GM12891 (cell line): ENCODE data around the gene PRKAG3. TPM values are rescaled to one million over a fixed set of nuclear protein-coding genes. Genes with fewer than 3 reads are reported as not detected.

Experiments
- DNase-seq: peaks from one replicate; pipeline ENCODE4 v3.0.0; 2011; ENCODE audit warnings: low spot score; ENCODE audit not compliant: insufficient read length
- FAIRE-seq: peaks from 2 replicates; lab custom pipeline; 2011; peaks lifted over from hg19 to GRCh38; lab: Jason Lieb, UNC
- PAX5 ChIP-seq: IDR thresholded peaks from 2 replicates; pipeline ENCODE4 v1.6.1; 2011; ENCODE audit warnings: low read length, moderate library complexity, mild to moderate bottlenecking; ENCODE audit not compliant: insufficient read depth, severe bottlenecking
- POLR2A ChIP-seq: IDR thresholded peaks from 2 replicates; pipeline ENCODE4 v1.6.1; 2011; ENCODE audit warnings: low read depth, low read length, control low read depth
- POLR2AphosphoS5 ChIP-seq: IDR thresholded peaks from 2 replicates; pipeline ENCODE4 v1.6.1; 2011; ENCODE audit warnings: low read depth, low read length, control low read depth
- POU2F2 ChIP-seq: IDR thresholded peaks from 2 replicates; pipeline ENCODE4 v1.6.1; 2011; ENCODE audit warnings: low read depth, mild to moderate bottlenecking, control low read depth, low read length, moderate library complexity
- SPI1 ChIP-seq: IDR thresholded peaks from 2 replicates; pipeline ENCODE4 v1.6.1; 2011; ENCODE audit warnings: low read depth, low read length, control low read depth
- TAF1 ChIP-seq: IDR thresholded peaks from 2 replicates; pipeline ENCODE4 v1.6.1; 2011; ENCODE audit warnings: low read depth, low read length, control low read depth
- polyA plus RNA-seq: library from polyadenylated mRNA; unstranded; fragments of >200 nt; gene quantifications from one replicate; pipeline ENCODE4 v1.2.1, GENCODE V29; 2012; ENCODE audit warnings: low read depth, missing spikeins, inconsistent platforms; ENCODE audit not compliant: missing spikeins

The PRKAG3 gene
- not detected for polyA plus RNA-seq

DNA sequence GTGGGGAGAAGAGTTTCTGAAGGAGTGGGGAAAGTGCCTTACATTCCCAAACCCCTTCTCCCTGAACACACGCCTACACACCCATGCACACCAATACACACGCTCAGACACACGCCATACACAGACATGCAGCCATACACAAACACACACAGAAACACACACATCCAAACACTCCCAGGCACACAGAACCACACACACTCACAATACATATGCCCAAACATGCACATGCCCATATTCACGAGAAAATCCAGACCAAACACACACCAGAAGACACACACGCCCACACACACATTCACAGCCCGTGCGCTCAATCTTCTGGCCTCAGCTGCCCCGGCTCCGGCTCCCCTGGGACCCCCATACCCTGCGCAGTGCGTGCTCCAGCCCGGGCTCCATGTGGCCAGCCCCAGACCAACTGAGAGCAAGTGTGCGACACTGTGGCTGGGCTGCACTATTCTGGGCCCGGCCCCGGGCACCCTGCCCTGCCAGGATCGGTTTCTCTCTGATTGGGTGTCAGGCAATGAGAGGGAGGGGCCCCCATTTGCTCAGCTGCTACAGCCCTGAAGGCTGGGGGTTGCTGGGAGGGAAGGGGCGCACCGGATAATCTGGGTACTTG is at the start of gene PRKAG3:
PRKAG3 (minus strand) TSS at position 426 of the 613 bp plus-strand sequence.
- TF ChIP-seq POLR2A, result no peak
- no peak for TF ChIP-seq SPI1
- no peak for TF ChIP-seq POLR2AphosphoS5
- TF ChIP-seq PAX5, result no peak
- no peak for TF ChIP-seq TAF1
- TF ChIP-seq POU2F2, result no peak
- no peak for DNase-seq
- no peak for FAIRE-seq

DNA sequence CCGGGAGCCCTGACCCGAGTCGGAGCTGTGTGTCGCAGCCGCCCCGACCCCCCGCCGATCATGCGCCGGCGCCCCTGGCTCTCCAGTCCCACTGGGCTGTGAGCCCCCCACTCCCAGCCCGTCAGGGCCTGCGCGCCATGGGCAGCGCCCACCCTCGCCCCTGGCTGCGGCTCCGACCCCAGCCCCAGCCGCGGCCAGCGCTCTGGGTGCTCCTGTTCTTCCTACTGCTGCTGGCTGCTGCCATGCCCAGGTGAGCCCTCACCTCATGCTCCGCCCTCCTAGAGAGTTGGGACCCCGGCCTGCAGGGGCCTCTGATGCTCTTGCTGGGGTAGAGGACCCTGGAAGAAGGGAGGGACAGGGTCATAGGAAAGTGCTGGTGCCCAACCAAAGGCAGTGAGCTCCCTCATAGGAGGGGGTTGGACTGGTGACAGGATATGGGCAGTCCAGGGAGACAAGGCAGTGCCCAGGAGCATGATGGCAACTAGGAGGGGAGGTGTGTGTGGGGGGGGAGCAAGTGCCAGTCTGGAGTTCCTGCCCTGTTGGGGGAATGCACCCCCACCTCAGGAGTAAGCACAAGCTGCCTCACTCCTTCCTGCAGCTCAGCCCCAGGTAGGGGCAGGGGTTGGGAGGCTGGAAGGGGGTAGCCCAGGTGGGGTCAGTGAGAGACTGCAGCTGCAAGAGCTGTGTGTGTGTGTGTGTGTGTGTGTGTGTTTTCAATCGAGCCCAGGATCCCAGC is 49.4 kb upstream of the PRKAG3 start:
- no peak for TF ChIP-seq SPI1
- TF ChIP-seq POLR2A, result no peak
- no peak for TF ChIP-seq POLR2AphosphoS5
- no peak for TF ChIP-seq PAX5
- no peak for DNase-seq
- FAIRE-seq, result no peak

GRCh38 chr2:218880102-218880858 is 48.7 kb upstream of the PRKAG3 start, which contains the start of gene WNT10A:
Gene WNT10A, plus strand, starts transcription at chr2:218880852. Its CDS starts 144 bp downstream, at chr2:218880996.
- peak; percentile 97 for FAIRE-seq
- no peak for TF ChIP-seq SPI1
- no peak for TF ChIP-seq PAX5
- TF ChIP-seq POLR2A, result 0 out of 2 replicates have a peak, but pooled peaks have one; percentile 23
- no peak for TF ChIP-seq POLR2AphosphoS5
- peak; percentile 80 for DNase-seq

GRCh38 chr2:218879776-218880101 is 48.1 kb upstream of the PRKAG3 start:
- TF ChIP-seq POLR2AphosphoS5 (no peak), POU2F2 (no peak), POLR2A (no peak), SPI1 (no peak), TAF1 (no peak), PAX5 (no peak)
- FAIRE-seq (no peak), DNase-seq (no peak)

GRCh38 chr2:218878926-218879761 is 47.5 kb upstream of the PRKAG3 start:
- FAIRE-seq (peak; percentile 9), DNase-seq (no peak)
- TF ChIP-seq TAF1 (no peak), SPI1 (no peak), PAX5 (no peak), POLR2A (no peak), POU2F2 (no peak), POLR2AphosphoS5 (no peak)

- TF ChIP-seq PAX5 (no peak), POU2F2 (no peak), SPI1 (no peak), TAF1 (no peak), POLR2A (no peak), POLR2AphosphoS5 (no peak)
- DNase-seq (no peak), FAIRE-seq (no peak)
These were observed 46.9 kb upstream of the PRKAG3 start for GRCh38 chr2:218878486-218878885.

- FAIRE-seq, result no peak
- TF ChIP-seq POLR2A (no peak), POLR2AphosphoS5 (no peak), TAF1 (no peak), PAX5 (no peak), POU2F2 (no peak), SPI1 (no peak)
These were observed 46.3 kb upstream of the PRKAG3 start for GRCh38 chr2:218877891-218878290.

DNA sequence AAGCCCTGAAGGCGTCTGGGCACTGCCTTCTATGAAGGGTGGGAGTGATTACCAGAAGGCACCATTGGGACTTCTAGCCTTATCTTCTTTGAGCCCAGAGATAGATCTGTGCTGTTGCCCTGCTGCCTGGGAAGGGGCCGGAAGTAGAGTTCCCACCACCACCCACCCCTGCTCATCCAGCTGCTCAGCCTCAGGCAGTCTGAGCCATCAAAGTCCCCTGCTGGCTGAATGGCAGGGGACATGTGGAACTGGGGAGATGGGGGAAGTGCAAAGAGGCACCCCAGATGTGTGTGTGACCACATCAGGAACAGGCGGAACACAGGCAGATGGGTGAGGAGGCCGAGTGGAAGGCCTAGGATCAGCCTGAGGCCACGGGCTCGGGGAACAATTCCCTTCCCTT is 45.7 kb upstream of the PRKAG3 start:
- TF ChIP-seq POLR2A (no peak), SPI1 (peak; percentile 5; the same call in 1 of the 2 replicates)
- FAIRE-seq, result peak; percentile 70
- DNase-seq, result no peak

More at GRCh38 chr2:218877891-218878290, 46.3 kb upstream of the PRKAG3 start:
- no peak for DNase-seq

DNA sequence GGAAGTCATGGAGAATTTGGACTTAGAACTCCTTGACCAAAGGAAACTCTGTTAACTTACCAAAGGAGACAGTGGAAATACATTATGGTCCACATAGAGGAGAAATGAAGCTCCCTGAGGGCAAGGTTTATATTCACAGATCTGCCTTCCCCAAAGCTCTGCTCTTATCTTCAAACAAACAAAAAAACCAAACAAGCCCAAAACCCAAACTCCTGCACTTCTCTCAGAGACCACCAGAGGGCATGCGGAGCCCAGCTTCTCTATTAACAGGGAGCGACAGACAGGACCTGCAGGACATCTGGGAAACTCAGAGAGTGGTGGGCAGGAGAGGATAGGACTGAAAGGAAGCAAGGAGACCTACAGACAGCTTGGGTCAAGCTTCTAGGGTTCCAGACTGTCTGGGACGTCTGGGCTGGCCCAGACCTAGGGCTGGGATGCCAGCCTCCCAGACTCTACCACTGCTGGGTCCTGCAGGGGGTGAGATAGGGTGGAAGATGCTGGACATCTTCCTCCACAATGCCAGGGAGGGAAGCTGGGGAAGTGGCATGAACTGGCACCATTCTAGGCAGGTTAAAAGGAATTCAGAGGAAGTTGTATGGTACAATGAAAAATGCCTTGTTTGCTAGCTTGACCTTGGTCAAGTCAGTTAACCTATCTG is 45.1 kb upstream of the PRKAG3 start:
- DNase-seq, result no peak
- TF ChIP-seq POU2F2 (no peak), SPI1 (no peak), PAX5 (no peak), TAF1 (no peak), POLR2A (no peak), POLR2AphosphoS5 (no peak)
- peak; percentile 82 for FAIRE-seq
